ENCODE data around the gene MAP3K8. TPM values are rescaled to one million over a fixed set of nuclear protein-coding genes. Genes with fewer than 3 reads are reported as not detected.
A peak's percentile ranks its signal among the peaks of the same experiment; 100 is the strongest.
"Not testable (repeated sequence)": the region's sequence is repeated elsewhere in the genome, so short reads cannot be mapped to it uniquely, and the experiment has no call there.

The MAP3K8 gene
- total RNA-seq, 1 donor from 2014 or later = 7.3 TPM

DNA sequence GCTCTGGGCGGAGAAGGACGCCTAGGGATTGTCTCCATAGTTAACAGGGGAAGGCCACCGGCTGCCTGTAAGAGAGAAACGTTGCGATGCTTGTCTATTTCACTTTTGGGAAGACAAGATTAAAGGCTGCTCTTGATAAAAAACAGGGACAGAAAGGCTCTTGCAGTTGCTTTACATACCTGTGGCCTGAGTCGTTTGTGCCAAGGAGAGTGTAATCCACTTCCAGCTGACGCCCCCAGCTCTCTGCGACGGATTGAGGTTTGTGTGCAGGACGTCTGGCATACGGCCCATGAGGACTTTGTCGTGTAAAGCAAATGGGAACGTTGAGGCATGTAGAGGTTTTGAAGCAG is 1.1 kb downstream of the MAP3K8 start:
- Histone ChIP-seq H3K79me2 (ENCODE audit: low read depth) (no peaks in the 10 kb centered on the region), H3K9ac (no peak overlapping the region), H3K4me2 (peak overlapping the region; percentile 95), H3K9me3 (ENCODE audit: low read depth) (no peaks in the 10 kb centered on the region), H3K4me3 (peak overlapping the region; percentile 87), H3K27me3 (peaks cover 25% of the 10 kb centered on the region), H3K4me1 (peaks cover 30% of the 10 kb centered on the region), H3K36me3 (peaks cover 2% of the 10 kb centered on the region), H2AFZ (replicated peaks) (peak overlapping the region; percentile 92), H4K20me1 (ENCODE audit: low read depth) (peaks cover 15% of the 10 kb centered on the region), H3F3A (ENCODE audit: low read depth) (peaks cover 30% of the 10 kb centered on the region), H3K27ac (no peak overlapping the region)
- peak overlapping the region; percentile 57 for H3K27ac Mint-ChIP-seq
- H3K36me3 Mint-ChIP-seq = peaks cover 9% of the 10 kb centered on the region
- peak overlapping the region; percentile 98 for H3K4me3 Mint-ChIP-seq
- DNase-seq (ENCODE audit: low spot score) = peak; percentile 37
- peaks cover 49% of the 10 kb centered on the region for H3K4me1 Mint-ChIP-seq
- TF ChIP-seq EZH2phosphoT487 (IDR thresholded peaks at IDR 0.05) (no peak), EZH2 (IDR thresholded peaks at IDR 0.05) (no peak)
- TF ChIP-seq, protein P1, sequence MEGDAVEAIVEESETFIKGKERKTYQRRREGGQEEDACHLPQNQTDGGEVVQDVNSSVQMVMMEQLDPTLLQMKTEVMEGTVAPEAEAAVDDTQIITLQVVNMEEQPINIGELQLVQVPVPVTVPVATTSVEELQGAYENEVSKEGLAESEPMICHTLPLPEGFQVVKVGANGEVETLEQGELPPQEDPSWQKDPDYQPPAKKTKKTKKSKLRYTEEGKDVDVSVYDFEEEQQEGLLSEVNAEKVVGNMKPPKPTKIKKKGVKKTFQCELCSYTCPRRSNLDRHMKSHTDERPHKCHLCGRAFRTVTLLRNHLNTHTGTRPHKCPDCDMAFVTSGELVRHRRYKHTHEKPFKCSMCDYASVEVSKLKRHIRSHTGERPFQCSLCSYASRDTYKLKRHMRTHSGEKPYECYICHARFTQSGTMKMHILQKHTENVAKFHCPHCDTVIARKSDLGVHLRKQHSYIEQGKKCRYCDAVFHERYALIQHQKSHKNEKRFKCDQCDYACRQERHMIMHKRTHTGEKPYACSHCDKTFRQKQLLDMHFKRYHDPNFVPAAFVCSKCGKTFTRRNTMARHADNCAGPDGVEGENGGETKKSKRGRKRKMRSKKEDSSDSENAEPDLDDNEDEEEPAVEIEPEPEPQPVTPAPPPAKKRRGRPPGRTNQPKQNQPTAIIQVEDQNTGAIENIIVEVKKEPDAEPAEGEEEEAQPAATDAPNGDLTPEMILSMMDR (IDR thresholded peaks at IDR 0.05) = no peak
- no peaks in the 10 kb centered on the region for H3K9me3 Mint-ChIP-seq
- H3K27me3 Mint-ChIP-seq (ENCODE audit: insufficient read depth, low read depth) = peaks cover 10% of the 10 kb centered on the region

DNA sequence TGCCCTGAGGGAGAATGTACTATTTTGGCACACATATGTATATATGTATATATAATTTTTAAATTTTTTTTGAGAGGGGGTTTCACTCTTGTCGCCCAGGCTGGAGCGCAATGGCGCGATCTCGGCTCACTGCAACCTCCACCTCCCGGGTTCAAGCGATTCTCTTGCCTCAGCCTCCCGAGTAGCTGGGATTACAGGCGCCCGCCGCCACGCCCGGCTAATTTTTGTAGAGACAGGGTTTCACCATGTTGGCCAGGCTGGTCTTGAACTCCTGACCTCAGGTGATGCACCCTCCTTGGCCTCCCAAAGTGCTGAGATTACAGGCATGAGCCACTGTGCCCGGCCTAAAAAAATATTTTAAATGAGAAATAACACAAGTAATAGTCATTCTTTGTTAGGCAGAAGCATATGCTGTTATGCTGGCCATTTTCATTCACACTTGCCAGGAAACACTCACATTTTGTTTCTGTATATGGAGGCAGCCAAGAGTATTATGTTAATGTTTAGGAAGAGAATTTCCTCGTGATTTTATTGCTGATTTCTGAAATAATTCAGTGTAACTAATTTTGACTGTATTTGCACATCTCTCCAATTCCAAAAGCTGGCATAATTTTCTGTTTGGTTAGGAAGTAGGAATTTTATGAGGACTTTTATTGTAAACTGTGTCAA is 1.6 kb downstream of the MAP3K8 start:
- peaks cover 48% of the 10 kb centered on the region for H3K4me1 Mint-ChIP-seq
- not testable (repeated sequence) for DNase-seq (ENCODE audit: low spot score); H3K27me3 Mint-ChIP-seq (ENCODE audit: insufficient read depth, low read depth); H3K36me3 ChIP-seq; H3K9me3 Mint-ChIP-seq; H2AFZ ChIP-seq (replicated peaks); H3K9ac ChIP-seq; H3K9me3 ChIP-seq (ENCODE audit: low read depth); H3K79me2 ChIP-seq (ENCODE audit: low read depth); H3K27ac ChIP-seq
- H3K4me2 ChIP-seq = peak overlapping the region; percentile 95
- H3K4me3 Mint-ChIP-seq = peak overlapping the region; percentile 98
- peaks cover 25% of the 10 kb centered on the region for H3K27me3 ChIP-seq
- H3K4me1 ChIP-seq = peaks cover 30% of the 10 kb centered on the region
- H3K36me3 Mint-ChIP-seq = peaks cover 11% of the 10 kb centered on the region
- H3K4me3 ChIP-seq = peak overlapping the region; percentile 87
- H3K27ac Mint-ChIP-seq = peak overlapping the region; percentile 57
- peaks cover 15% of the 10 kb centered on the region for H4K20me1 ChIP-seq (ENCODE audit: low read depth)
- peaks cover 30% of the 10 kb centered on the region for H3F3A ChIP-seq (ENCODE audit: low read depth)

DNA sequence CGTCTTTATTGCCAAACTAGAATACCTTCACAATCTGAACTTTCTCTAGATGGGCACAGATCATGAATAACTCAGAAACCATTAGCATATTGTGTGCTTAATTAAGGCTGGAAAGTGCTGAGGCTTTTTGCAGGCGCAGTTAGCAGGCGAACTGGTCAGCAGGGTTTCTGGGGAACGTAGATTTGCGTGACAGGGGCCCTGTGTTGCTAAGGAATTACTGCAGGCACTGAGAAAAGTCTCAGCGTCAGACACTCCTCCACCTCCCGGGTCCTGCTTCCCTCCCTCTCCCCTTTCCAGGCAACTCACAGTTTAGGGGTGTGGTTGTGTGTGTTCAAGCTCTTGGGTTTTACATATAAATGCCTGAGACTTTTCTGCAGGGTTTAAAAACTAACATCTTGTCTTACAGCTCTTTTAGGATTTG is 2.2 kb downstream of the MAP3K8 start:
- Mint-ChIP-seq H3K4me1 (peaks cover 44% of the 10 kb centered on the region), H3K27me3 (ENCODE audit: insufficient read depth, low read depth) (peaks cover 10% of the 10 kb centered on the region), H3K9me3 (no peaks in the 10 kb centered on the region), H3K4me3 (peak overlapping the region; percentile 98), H3K36me3 (peaks cover 13% of the 10 kb centered on the region), H3K27ac (peak overlapping the region; percentile 11)
- Histone ChIP-seq H3K36me3 (peaks cover 2% of the 10 kb centered on the region), H3K79me2 (ENCODE audit: low read depth) (no peaks in the 10 kb centered on the region), H3K27ac (no peak overlapping the region), H3K9me3 (ENCODE audit: low read depth) (no peaks in the 10 kb centered on the region), H3K4me3 (peak overlapping the region; percentile 22), H3K4me1 (peaks cover 30% of the 10 kb centered on the region), H3K4me2 (peak overlapping the region; percentile 95), H3K9ac (no peak overlapping the region), H3F3A (ENCODE audit: low read depth) (peaks cover 30% of the 10 kb centered on the region), H3K27me3 (peaks cover 24% of the 10 kb centered on the region), H4K20me1 (ENCODE audit: low read depth) (peaks cover 15% of the 10 kb centered on the region), H2AFZ (replicated peaks) (no peak overlapping the region)
- peak; percentile 74 for DNase-seq (ENCODE audit: low spot score)
- TF ChIP-seq EZH2 (IDR thresholded peaks at IDR 0.05) = no peak
- TF ChIP-seq EZH2phosphoT487 (IDR thresholded peaks at IDR 0.05) = no peak
- TF ChIP-seq, protein P1 (IDR thresholded peaks at IDR 0.05) = no peak

DNA sequence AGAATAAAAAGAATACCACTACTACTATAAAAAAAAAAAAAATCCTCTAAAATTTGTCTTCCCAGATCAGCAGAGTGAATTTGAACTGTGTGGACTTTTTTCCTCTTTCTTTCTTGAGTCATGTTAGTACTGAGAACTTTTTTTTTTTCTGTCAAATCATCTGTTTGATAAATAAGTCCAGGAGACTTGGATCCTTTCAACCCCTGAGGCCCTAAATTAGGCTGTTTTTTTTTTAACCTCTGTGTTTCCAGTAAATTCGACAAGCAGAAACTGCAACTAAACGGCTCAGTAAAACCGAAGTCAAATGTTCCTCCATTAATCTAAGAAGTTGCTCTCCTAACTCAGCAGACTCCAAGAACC is 2.7 kb downstream of the MAP3K8 start:
- Histone ChIP-seq H3K4me2 (peak overlapping the region; percentile 95), H3K4me3 (peak overlapping the region; percentile 22), H2AFZ (replicated peaks) (no peak overlapping the region), H3K36me3 (peaks cover 2% of the 10 kb centered on the region), H3K4me1 (peaks cover 30% of the 10 kb centered on the region), H3K9me3 (ENCODE audit: low read depth) (no peaks in the 10 kb centered on the region), H3F3A (ENCODE audit: low read depth) (peaks cover 30% of the 10 kb centered on the region), H4K20me1 (ENCODE audit: low read depth) (peaks cover 15% of the 10 kb centered on the region), H3K9ac (no peak overlapping the region), H3K27me3 (peaks cover 19% of the 10 kb centered on the region), H3K27ac (no peak overlapping the region), H3K79me2 (ENCODE audit: low read depth) (no peaks in the 10 kb centered on the region)
- H3K4me1 Mint-ChIP-seq = peaks cover 41% of the 10 kb centered on the region
- TF ChIP-seq, protein P1 (IDR thresholded peaks at IDR 0.05) = no peak
- peaks cover 10% of the 10 kb centered on the region for H3K27me3 Mint-ChIP-seq (ENCODE audit: insufficient read depth, low read depth)
- peak overlapping the region; percentile 98 for H3K4me3 Mint-ChIP-seq
- no peaks in the 10 kb centered on the region for H3K9me3 Mint-ChIP-seq
- H3K36me3 Mint-ChIP-seq = peaks cover 15% of the 10 kb centered on the region
- H3K27ac Mint-ChIP-seq = peak overlapping the region; percentile 15
- DNase-seq (ENCODE audit: low spot score) = no peak

All from neural progenitor cell (in vitro differentiated cells).